HCT116 (cell line): ENCODE results near the gene ORAI2. TPM values are rescaled to one million over a fixed set of nuclear protein-coding genes. Genes with fewer than 3 reads are reported as not detected.

Experiments
- ATAC-seq: fragments of 200-7000 bp; cut with Tn5 transposase; 2 replicates; pipeline ENCODE4 v1.9.1; 2020; ENCODE audit warnings: mild to moderate bottlenecking, moderate library complexity
- BruUV-seq: library from RNA; stranded (reverse); fragments of 400-500 nt; replicated peaks from 2 replicates; lab custom pipeline; 2021; lab: Mats Ljungman, UMichigan
- CTCF ChIA-PET: fragments of 300-600 bp; sonication (Branson Sonifier 250); formaldehyde crosslinking; loops from one replicate; lab custom pipeline; 2021; ENCODE audit warnings: antibody characterized with exemption; lab: Charles Lee
- POLR2A ChIA-PET: fragments of 300-600, 350-600 bp; sonication (Branson Sonifier 250); formaldehyde crosslinking; loops from one replicate; lab custom pipeline; 2021; ENCODE audit warnings: antibody characterized with exemption; lab: Charles Lee
- RAD21 ChIA-PET, 2 experiments: fragments of 300-600 bp; sonication (Branson Sonifier 250); formaldehyde crosslinking; loops; one replicate each; lab custom pipeline; 2023; ENCODE audit warnings: low total read pairs in 2 of 2; ENCODE audit not compliant: uncharacterized antibody in 2 of 2, unreplicated experiment in 2 of 2, low non-redundant PET in 1 of 2; lab: Charles Lee
- DNase-seq: peaks from one replicate; pipeline ENCODE4 v3.0.0-alpha.2; 2010; ENCODE audit warnings: low read depth, low spot score
- H2AFZ ChIP-seq: fragments of 200-600 bp; shearing (Covaris generic), sonication (generic); 2 replicates; pipeline ENCODE4 v1.6.1; 2017; ENCODE audit warnings: low read depth, mixed run types, mixed read lengths, antibody characterized with exemption, low read length; ENCODE audit not compliant: poor library complexity, severe bottlenecking
- H3K27ac ChIP-seq: 2 replicates; pipeline ENCODE4 v1.5.1; 2012; ENCODE audit warnings: low read depth, low read length
- H3K27me3 ChIP-seq: fragments of 200-600 bp; sonication (generic); 2 replicates; pipeline ENCODE4 v1.6.1; 2016; ENCODE audit warnings: mixed run types, low read length, mixed read lengths; ENCODE audit not compliant: insufficient read depth
- H3K36me3 ChIP-seq, 2 experiments: fragments of 200-500 bp in 1 of 2; fragments of 200-600 bp in 1 of 2; sonication (Bioruptor generic) in 1 of 2; sonication (generic) in 1 of 2; 2 replicates each; pipeline versions ENCODE4 v1.5.1 to v1.6.1; 2014 to 2016; ENCODE audit warnings: low read length in 2 of 2, inconsistent platforms in 1 of 2, mixed read lengths in 1 of 2, mixed run types in 1 of 2; ENCODE audit not compliant: insufficient read depth in 2 of 2, control insufficient read depth in 1 of 2
- H3K4me1 ChIP-seq, 2 experiments: fragments of 200-600 bp in 1 of 2; sonication (generic) in 1 of 2; 2 replicates each; pipeline versions ENCODE4 v1.5.1 to v1.6.1; 2012 to 2017; ENCODE audit warnings: low read length in 2 of 2, inconsistent platforms in 1 of 2, mild to moderate bottlenecking in 1 of 2, mixed read lengths in 1 of 2, mixed run types in 1 of 2, moderate library complexity in 1 of 2; ENCODE audit not compliant: insufficient read depth in 2 of 2, control insufficient read depth in 1 of 2
- H3K4me2 ChIP-seq: fragments of 200-600 bp; sonication (generic); 2 replicates; pipeline ENCODE4 v1.6.1; 2017; ENCODE audit warnings: mixed run types, low read length, mixed read lengths
- H3K4me3 ChIP-seq, 2 experiments: fragments of 200-600 bp in 1 of 2; sonication (generic) in 1 of 2; replicated peaks in 1 of 2; 2 replicates each; pipeline ENCODE4 v1.5.1; 2011 to 2016; ENCODE audit warnings: low read length in 2 of 2, control low read depth in 1 of 2, low read depth in 1 of 2, mild to moderate bottlenecking in 1 of 2, mixed read lengths in 1 of 2, mixed run types in 1 of 2
- H3K79me2 ChIP-seq: fragments of 200-600 bp; sonication (generic); 2 replicates; pipeline ENCODE4 v1.6.1; 2017; ENCODE audit warnings: mild to moderate bottlenecking, mixed run types, low read length, moderate library complexity, mixed read lengths; ENCODE audit not compliant: insufficient read depth
- H3K9ac ChIP-seq: fragments of 200-600 bp; sonication (generic); 2 replicates; pipeline ENCODE4 v1.6.1; 2016; ENCODE audit warnings: low read length, mixed read lengths
- H3K9me2 ChIP-seq: fragments of 200-600 bp; sonication (generic), shearing (Covaris generic); 2 replicates; pipeline ENCODE4 v1.6.1; 2017; ENCODE audit warnings: mixed run types, mild to moderate bottlenecking, moderate library complexity; ENCODE audit not compliant: insufficient read depth
- H3K9me3 ChIP-seq, 2 experiments: fragments of 200-500 bp in 1 of 2; fragments of 200-600 bp in 1 of 2; sonication (Bioruptor generic) in 1 of 2; sonication (generic) in 1 of 2; 2 replicates each; pipeline ENCODE4 v1.6.1; 2014 to 2017; ENCODE audit warnings: low read length in 2 of 2, mixed read lengths in 2 of 2, inconsistent platforms in 1 of 2, low read depth in 1 of 2, mild to moderate bottlenecking in 1 of 2, mixed run types in 1 of 2, moderate library complexity in 1 of 2; ENCODE audit not compliant: control insufficient read depth in 1 of 2, insufficient read depth in 1 of 2
- H4K20me1 ChIP-seq: fragments of 200-600 bp; sonication (generic), shearing (Covaris generic); 2 replicates; pipeline ENCODE4 v1.6.1; 2017; ENCODE audit warnings: mixed run types, mild to moderate bottlenecking, moderate library complexity; ENCODE audit not compliant: insufficient read depth
- ELF1 ChIP-seq: IDR thresholded peaks from 2 replicates; pipeline ENCODE4 v1.6.1; 2012; ENCODE audit warnings: low read depth, borderline replicate concordance
- EZH2phosphoT487 ChIP-seq: fragments of 200-600 bp; IDR thresholded peaks from 2 replicates; pipeline ENCODE4 v1.6.1; 2018; ENCODE audit warnings: antibody characterized with exemption, borderline replicate concordance
- JUND ChIP-seq: IDR thresholded peaks from 2 replicates; pipeline ENCODE4 v1.6.1; 2012
- RAD21 ChIP-seq: IDR thresholded peaks from 2 replicates; pipeline ENCODE4 v1.6.1; 2012; ENCODE audit warnings: low read depth, mild to moderate bottlenecking
- SIN3A ChIP-seq: IDR thresholded peaks from 2 replicates; pipeline ENCODE4 v1.6.1; 2012; ENCODE audit warnings: low read depth
- SRF ChIP-seq: IDR thresholded peaks from 2 replicates; pipeline ENCODE4 v1.6.1; 2012; ENCODE audit warnings: low read depth
- ZFX ChIP-seq: fragments of 450-650 bp; IDR thresholded peaks from 2 replicates; pipeline ENCODE4 v1.6.1; 2017
- intact Hi-C: fragments of 100-400 bp; cut with micrococcal nuclease; formaldehyde crosslinking; loops from 2 replicates; pipeline ENCODE4 v1.10.0; 2022
- total RNA-seq: library from RNA; stranded (reverse); gene quantifications from one replicate; pipeline ENCODE4 v1.2.1, GENCODE V29; 2021; ENCODE audit not compliant: unreplicated experiment
- TF ChIP-seq, protein P1 (sequence below): IDR thresholded peaks from 2 replicates; pipeline ENCODE4 v1.6.1; 2012; ENCODE audit warnings: low read depth
- TF ChIP-seq, protein P2 (sequence below), 3 experiments: fragments of 200-600 bp in 1 of 3; sonication (generic) in 1 of 3; IDR thresholded peaks in 2 of 3; conservative IDR thresholded peaks in 1 of 3; 2 replicates each; pipeline ENCODE4 v1.5.1; 2012 to 2017; ENCODE audit warnings: low read depth in 2 of 3, low read length in 2 of 3, antibody characterized with exemption in 1 of 3, borderline replicate concordance in 1 of 3, control low read depth in 1 of 3, mild to moderate bottlenecking in 1 of 3, mixed read lengths in 1 of 3, mixed run types in 1 of 3, moderate library complexity in 1 of 3; ENCODE audit not compliant: insufficient read depth in 1 of 3
- TF ChIP-seq, protein P3 (sequence below): IDR thresholded peaks from 2 replicates; pipeline ENCODE4 v1.6.1; 2012
- TF ChIP-seq, protein P4 (sequence below): IDR thresholded peaks from 2 replicates; pipeline ENCODE4 v1.6.1; 2011; ENCODE audit warnings: mild to moderate bottlenecking, low read length, moderate library complexity; ENCODE audit not compliant: insufficient replicate concordance; ENCODE audit errors: extremely low read depth

The ORAI2 gene
- total RNA-seq, 1 experiment from 2014 or later = 13.2 TPM

DNA sequence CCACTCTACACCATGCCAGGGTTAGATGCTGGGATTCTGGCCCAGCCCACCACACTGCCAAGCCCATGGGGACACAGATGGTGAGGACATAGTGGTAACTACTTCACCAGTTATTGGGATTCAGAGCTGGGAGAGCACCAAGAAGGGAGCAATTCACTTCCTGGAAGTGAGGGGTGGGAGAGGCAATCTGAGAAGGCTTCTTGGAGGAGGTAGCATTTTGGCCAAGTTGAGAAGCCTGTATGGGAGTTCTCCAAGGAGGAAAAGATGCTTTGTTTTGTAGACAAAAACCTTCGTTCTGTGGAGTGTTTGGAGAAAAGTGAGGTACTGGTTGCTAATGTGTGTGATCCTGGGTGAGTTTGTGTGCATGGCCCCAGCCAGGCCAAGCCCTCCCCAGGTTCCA, 41.0 kb upstream of the ORAI2 start:
- intact Hi-C loops = no loop called here
- no peak for ATAC-seq
- no TSS peak for BruUV-seq
- Histone ChIP-seq H3K79me2 (peaks cover 14% of the 10 kb centered on the region), H3K9me2 (no peaks in the 10 kb centered on the region), H3K9ac (no peak overlapping the region), H4K20me1 (no peaks in the 10 kb centered on the region), H3K4me2 (no peak overlapping the region), H2AFZ (no peak overlapping the region), H3K4me3 (no peak overlapping the region), H3K9me3 (no peaks in the 10 kb centered on the region), H3K27me3 (no peaks in the 10 kb centered on the region)
- ChIA-PET RAD21 (no interaction called here), POLR2A (no interaction called here)
- no peak for DNase-seq
- no peak for TF ChIP-seq JUND
- no peak for TF ChIP-seq ELF1
- no peak for TF ChIP-seq SRF
- no peak for TF ChIP-seq SIN3A
- TF ChIP-seq, all 23 proteins: peak for 0
- peaks cover 4 to 11% of the 10 kb centered on the region in 2 experiments; a peak in 2 of 4 replicates for H3K36me3 ChIP-seq
- H3K4me1 ChIP-seq = peaks cover 22 to 28% of the 10 kb centered on the region in 2 experiments
- H3K27ac ChIP-seq = no peak overlapping the region
- CTCF ChIA-PET = interaction anchor here (1.2 kb wide), 1 partner anchor 111 kb away, joined by 3 read pairs; no protein-coding TSS in a partner anchor

DNA sequence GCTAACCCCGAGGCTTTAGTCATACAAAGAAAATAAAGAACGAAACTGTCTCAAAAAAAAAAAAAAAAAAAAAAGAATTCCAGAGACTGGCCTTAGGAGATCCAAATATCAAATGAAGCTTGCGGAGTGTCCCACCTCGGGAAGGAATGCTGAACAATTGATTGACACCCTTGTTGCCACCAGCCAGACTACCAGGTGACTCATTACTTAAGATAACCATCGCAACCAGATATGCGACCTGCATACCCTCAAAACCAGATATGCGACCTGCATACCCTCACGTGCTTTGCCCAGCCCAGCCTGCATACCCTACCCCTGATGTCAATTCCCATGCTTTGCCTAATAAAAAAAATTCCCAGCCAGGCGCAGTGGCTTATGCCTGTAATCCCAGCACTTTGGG, 39.9 kb upstream of the ORAI2 start:
- RAD21 ChIA-PET = no interaction called here
- Histone ChIP-seq H3K4me2 (peak overlapping the region; percentile 40), H3K4me1 (peaks cover 24 to 31% of the 10 kb centered on the region in 2 experiments), H3K79me2 (peaks cover 20% of the 10 kb centered on the region), H4K20me1 (no peaks in the 10 kb centered on the region), H3K27me3 (no peaks in the 10 kb centered on the region), H3K4me3 (no peak overlapping the region), H3K9ac (no peak overlapping the region), H2AFZ (no peak overlapping the region), H3K9me3 (no peaks in the 10 kb centered on the region)
- DNase-seq (no peak), ATAC-seq (peak; percentile 32; the same call in 1 of the 2 replicates)
- intact Hi-C loops = no loop called here
- CTCF ChIA-PET = no interaction called here
- BruUV-seq = no TSS peak
- POLR2A ChIA-PET = no interaction called here
- TF ChIP-seq RAD21 (no peak), EZH2phosphoT487 (no peak), ZFX (no peak), SIN3A (no peak)
- TF ChIP-seq, protein P1, sequence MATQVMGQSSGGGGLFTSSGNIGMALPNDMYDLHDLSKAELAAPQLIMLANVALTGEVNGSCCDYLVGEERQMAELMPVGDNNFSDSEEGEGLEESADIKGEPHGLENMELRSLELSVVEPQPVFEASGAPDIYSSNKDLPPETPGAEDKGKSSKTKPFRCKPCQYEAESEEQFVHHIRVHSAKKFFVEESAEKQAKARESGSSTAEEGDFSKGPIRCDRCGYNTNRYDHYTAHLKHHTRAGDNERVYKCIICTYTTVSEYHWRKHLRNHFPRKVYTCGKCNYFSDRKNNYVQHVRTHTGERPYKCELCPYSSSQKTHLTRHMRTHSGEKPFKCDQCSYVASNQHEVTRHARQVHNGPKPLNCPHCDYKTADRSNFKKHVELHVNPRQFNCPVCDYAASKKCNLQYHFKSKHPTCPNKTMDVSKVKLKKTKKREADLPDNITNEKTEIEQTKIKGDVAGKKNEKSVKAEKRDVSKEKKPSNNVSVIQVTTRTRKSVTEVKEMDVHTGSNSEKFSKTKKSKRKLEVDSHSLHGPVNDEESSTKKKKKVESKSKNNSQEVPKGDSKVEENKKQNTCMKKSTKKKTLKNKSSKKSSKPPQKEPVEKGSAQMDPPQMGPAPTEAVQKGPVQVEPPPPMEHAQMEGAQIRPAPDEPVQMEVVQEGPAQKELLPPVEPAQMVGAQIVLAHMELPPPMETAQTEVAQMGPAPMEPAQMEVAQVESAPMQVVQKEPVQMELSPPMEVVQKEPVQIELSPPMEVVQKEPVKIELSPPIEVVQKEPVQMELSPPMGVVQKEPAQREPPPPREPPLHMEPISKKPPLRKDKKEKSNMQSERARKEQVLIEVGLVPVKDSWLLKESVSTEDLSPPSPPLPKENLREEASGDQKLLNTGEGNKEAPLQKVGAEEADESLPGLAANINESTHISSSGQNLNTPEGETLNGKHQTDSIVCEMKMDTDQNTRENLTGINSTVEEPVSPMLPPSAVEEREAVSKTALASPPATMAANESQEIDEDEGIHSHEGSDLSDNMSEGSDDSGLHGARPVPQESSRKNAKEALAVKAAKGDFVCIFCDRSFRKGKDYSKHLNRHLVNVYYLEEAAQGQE = no peak
- TF ChIP-seq, protein P2, sequence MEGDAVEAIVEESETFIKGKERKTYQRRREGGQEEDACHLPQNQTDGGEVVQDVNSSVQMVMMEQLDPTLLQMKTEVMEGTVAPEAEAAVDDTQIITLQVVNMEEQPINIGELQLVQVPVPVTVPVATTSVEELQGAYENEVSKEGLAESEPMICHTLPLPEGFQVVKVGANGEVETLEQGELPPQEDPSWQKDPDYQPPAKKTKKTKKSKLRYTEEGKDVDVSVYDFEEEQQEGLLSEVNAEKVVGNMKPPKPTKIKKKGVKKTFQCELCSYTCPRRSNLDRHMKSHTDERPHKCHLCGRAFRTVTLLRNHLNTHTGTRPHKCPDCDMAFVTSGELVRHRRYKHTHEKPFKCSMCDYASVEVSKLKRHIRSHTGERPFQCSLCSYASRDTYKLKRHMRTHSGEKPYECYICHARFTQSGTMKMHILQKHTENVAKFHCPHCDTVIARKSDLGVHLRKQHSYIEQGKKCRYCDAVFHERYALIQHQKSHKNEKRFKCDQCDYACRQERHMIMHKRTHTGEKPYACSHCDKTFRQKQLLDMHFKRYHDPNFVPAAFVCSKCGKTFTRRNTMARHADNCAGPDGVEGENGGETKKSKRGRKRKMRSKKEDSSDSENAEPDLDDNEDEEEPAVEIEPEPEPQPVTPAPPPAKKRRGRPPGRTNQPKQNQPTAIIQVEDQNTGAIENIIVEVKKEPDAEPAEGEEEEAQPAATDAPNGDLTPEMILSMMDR (IDR thresholded peaks at IDR 0.05 in 2 of 3, conservative IDR thresholded peaks at IDR 0.05 in 1 of 3; ENCODE audit: borderline replicate concordance in 1 of 3, insufficient read depth in 1 of 3, low read depth in 2 of 3, low read length in 2 of 3) = no peak
- TF ChIP-seq, protein P3, sequence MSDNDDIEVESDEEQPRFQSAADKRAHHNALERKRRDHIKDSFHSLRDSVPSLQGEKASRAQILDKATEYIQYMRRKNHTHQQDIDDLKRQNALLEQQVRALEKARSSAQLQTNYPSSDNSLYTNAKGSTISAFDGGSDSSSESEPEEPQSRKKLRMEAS = no peak
- TF ChIP-seq, protein P4, sequence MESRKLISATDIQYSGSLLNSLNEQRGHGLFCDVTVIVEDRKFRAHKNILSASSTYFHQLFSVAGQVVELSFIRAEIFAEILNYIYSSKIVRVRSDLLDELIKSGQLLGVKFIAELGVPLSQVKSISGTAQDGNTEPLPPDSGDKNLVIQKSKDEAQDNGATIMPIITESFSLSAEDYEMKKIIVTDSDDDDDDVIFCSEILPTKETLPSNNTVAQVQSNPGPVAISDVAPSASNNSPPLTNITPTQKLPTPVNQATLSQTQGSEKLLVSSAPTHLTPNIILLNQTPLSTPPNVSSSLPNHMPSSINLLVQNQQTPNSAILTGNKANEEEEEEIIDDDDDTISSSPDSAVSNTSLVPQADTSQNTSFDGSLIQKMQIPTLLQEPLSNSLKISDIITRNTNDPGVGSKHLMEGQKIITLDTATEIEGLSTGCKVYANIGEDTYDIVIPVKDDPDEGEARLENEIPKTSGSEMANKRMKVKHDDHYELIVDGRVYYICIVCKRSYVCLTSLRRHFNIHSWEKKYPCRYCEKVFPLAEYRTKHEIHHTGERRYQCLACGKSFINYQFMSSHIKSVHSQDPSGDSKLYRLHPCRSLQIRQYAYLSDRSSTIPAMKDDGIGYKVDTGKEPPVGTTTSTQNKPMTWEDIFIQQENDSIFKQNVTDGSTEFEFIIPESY = no peak
- TF ChIP-seq, all 23 proteins: peak for 0
- H3K27ac ChIP-seq = peak overlapping the region; percentile 33; the same call in 1 of the 2 replicates
- no peaks in the 10 kb centered on the region for H3K9me2 ChIP-seq
- peaks cover 4 to 11% of the 10 kb centered on the region in 2 experiments; a peak in 2 of 4 replicates for H3K36me3 ChIP-seq
